ENCODE results near the gene FBXL16. TPM values are rescaled to one million over a fixed set of nuclear protein-coding genes. Genes with fewer than 3 reads are reported as not detected.

The FBXL16 gene
- total RNA-seq, 4 donors from 2014 or later, result 5.8 to 7.5 (median 6.9) TPM

- DNase-seq, result no peak
- peaks cover 18 to 19% of the 10 kb centered on the region in 2 donors for H3K36me3 ChIP-seq
- 79 to 89% methylated on average over 20 to 21 of the region's 28 CpGs for WGBS, 2 donors
- H3K4me3 ChIP-seq (replicated peaks in 1 of 3), result no peak overlapping the region
- intact Hi-C loops (cut with DNase I), result no loop called here
- H3K27ac ChIP-seq, result no peak overlapping the region
- TF ChIP-seq POLR2A (IDR thresholded peaks at IDR 0.05), result no peak
- TF ChIP-seq, protein P1, sequence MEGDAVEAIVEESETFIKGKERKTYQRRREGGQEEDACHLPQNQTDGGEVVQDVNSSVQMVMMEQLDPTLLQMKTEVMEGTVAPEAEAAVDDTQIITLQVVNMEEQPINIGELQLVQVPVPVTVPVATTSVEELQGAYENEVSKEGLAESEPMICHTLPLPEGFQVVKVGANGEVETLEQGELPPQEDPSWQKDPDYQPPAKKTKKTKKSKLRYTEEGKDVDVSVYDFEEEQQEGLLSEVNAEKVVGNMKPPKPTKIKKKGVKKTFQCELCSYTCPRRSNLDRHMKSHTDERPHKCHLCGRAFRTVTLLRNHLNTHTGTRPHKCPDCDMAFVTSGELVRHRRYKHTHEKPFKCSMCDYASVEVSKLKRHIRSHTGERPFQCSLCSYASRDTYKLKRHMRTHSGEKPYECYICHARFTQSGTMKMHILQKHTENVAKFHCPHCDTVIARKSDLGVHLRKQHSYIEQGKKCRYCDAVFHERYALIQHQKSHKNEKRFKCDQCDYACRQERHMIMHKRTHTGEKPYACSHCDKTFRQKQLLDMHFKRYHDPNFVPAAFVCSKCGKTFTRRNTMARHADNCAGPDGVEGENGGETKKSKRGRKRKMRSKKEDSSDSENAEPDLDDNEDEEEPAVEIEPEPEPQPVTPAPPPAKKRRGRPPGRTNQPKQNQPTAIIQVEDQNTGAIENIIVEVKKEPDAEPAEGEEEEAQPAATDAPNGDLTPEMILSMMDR (IDR thresholded peaks at IDR 0.05), result no peak
- H3K27me3 ChIP-seq, result no peaks in the 10 kb centered on the region
- no peaks in the 10 kb centered on the region for H3K9me3 ChIP-seq
- H3K4me1 ChIP-seq, result peaks cover 30 to 49% of the 10 kb centered on the region in 2 donors
These were observed 23.7 kb downstream of the FBXL16 start for GRCh38 chr16:681746-682427.

DNA sequence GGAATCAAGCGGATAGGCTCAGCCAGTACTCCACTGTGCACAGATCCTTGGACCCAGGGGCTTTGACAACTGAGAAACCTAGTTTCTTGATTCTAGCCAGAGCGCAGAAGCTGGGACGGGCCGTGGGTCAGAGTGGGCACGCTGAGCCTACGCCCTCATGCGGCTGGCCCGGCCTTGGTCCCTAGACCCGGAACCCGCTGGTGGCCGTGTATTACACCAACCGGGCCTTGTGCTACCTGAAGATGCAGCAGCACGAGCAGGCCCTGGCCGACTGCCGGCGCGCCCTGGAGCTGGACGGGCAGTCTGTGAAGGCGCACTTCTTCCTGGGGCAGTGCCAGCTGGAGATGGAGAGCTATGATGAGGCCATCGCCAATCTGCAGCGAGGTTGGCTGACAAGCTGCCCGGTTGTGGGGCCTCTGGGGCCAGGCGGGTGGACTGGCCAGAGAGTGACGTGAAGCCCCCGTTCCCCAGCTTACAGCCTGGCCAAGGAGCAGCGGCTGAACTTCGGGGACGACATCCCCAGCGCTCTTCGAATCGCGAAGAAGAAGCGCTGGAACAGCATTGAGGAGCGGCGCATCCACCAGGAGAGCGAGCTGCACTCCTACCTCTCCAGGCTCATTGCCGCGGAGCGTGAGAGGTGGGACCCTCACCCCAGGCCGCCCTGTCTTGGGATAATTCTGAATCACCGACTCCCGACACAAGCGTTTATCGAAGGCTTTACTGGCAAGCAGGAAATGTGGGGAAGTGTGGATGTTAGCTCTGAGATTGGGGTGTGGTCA lies 24.4 kb downstream of the FBXL16 start:
- peak; percentile 41 to 44 for DNase-seq
- Histone ChIP-seq H3K36me3 (peaks cover 12 to 14% of the 10 kb centered on the region in 2 donors), H3K27me3 (no peaks in the 10 kb centered on the region), H3K27ac (peak overlapping the region in 2 of 3 donors; percentile 58 to 87), H3K9me3 (no peaks in the 10 kb centered on the region), H3K4me3 (replicated peaks in 1 of 3) (peak overlapping the region; percentile 14 to 74 (median 42)), H3K4me1 (peaks cover 30 to 49% of the 10 kb centered on the region in 2 donors)
- TF ChIP-seq, protein P1 (IDR thresholded peaks at IDR 0.05), result no peak
- no peak for TF ChIP-seq POLR2A (IDR thresholded peaks at IDR 0.05)
- intact Hi-C loops (cut with DNase I), result no loop called here
- 70 to 78% methylated on average over 17 to 30 of the region's 44 CpGs for WGBS, 2 donors

GRCh38 chr16:680625-680945 lies 25.0 kb downstream of the FBXL16 start:
- H3K9me3 ChIP-seq, result no peaks in the 10 kb centered on the region
- no peak for TF ChIP-seq POLR2A (IDR thresholded peaks at IDR 0.05)
- TF ChIP-seq, protein P1 (IDR thresholded peaks at IDR 0.05), result no peak
- peaks cover 30 to 52% of the 10 kb centered on the region in 2 donors for H3K4me1 ChIP-seq
- intact Hi-C loops (cut with DNase I), result no loop called here
- H3K4me3 ChIP-seq (replicated peaks in 1 of 3), result peak overlapping the region; percentile 14 to 74 (median 42)
- H3K36me3 ChIP-seq, result peaks cover 12 to 14% of the 10 kb centered on the region in 2 donors
- peak overlapping the region in 2 of 3 donors; percentile 58 to 87 for H3K27ac ChIP-seq
- WGBS, 2 donors, result 0% methylated on average over 2 to 28 of the region's 38 CpGs
- no peak for DNase-seq
- no peaks in the 10 kb centered on the region for H3K27me3 ChIP-seq

GRCh38 chr16:679814-680624 lies 25.6 kb downstream of the FBXL16 start, which contains the start of gene STUB1:
Gene STUB1 (plus strand): TSS chr16:680410. CDS start chr16:680526, 116 bp downstream.
- Histone ChIP-seq H3K36me3 (peaks cover 12 to 14% of the 10 kb centered on the region in 2 donors), H3K27ac (peak within 1 kb of the TSS; percentile 85 to 87 (median 87)), H3K4me3 (replicated peaks in 1 of 3) (peak within 1 kb of the TSS; percentile 42 to 74 (median 72)), H3K9me3 (no peaks in the 10 kb centered on the region), H3K4me1 (peaks cover 33 to 52% of the 10 kb centered on the region in 2 donors), H3K27me3 (no peaks in the 10 kb centered on the region)
- TF ChIP-seq, protein P1 (IDR thresholded peaks at IDR 0.05), result peak in 1 of 6 experiments; percentile 2
- TF ChIP-seq POLR2A (IDR thresholded peaks at IDR 0.05), result peak; percentile 6 to 83
- peak; percentile 81 to 82 for DNase-seq
- WGBS, 2 donors, result 0% methylated on average over 3 of the region's 91 CpGs; no CpG with 5 or more reads in 1 of the 2 donors
- intact Hi-C loops (cut with DNase I), result no loop called here
